HL-60 (cell line): Measurements from ENCODE around the gene OR6C75.

ENCODE experiments used
- DNase-seq, 2 experiments: peaks; one replicate each; pipeline ENCODE4 v3.0.0-alpha.2; 2010 to 2020; ENCODE audit warnings: low read depth in 1 of 2, low spot score in 1 of 2
- H3K27ac ChIP-seq: fragments of 250-450 bp; sonication (Bioruptor Pico); replicated peaks from 2 replicates; pipeline ENCODE4 v1.5.1; 2020; ENCODE audit warnings: mild to moderate bottlenecking, moderate library complexity
- H3K27me3 ChIP-seq: fragments of 250-450 bp; sonication (Bioruptor Pico); 2 replicates; pipeline ENCODE4 v1.5.1; 2021; ENCODE audit warnings: mild to moderate bottlenecking, moderate library complexity; ENCODE audit not compliant: insufficient read depth, poor library complexity, severe bottlenecking
- H3K4me3 ChIP-seq: replicated peaks from 2 replicates; pipeline ENCODE4 v1.5.1; 2011; ENCODE audit warnings: mild to moderate bottlenecking, control low read depth, low read length; ENCODE audit not compliant: insufficient read depth
- GABPA ChIP-seq: IDR thresholded peaks from 2 replicates; pipeline ENCODE4 v1.6.1; 2012; ENCODE audit warnings: low read depth
- POLR2AphosphoS5 ChIP-seq: IDR thresholded peaks from 2 replicates; pipeline ENCODE4 v1.6.1; 2012; ENCODE audit warnings: low read depth
- REST ChIP-seq: IDR thresholded peaks from 2 replicates; pipeline ENCODE4 v1.6.1; 2012; ENCODE audit warnings: low read depth; ENCODE audit not compliant: insufficient replicate concordance
- SPI1 ChIP-seq: IDR thresholded peaks from 2 replicates; pipeline ENCODE4 v1.6.1; 2012; ENCODE audit warnings: low read depth, mild to moderate bottlenecking, borderline replicate concordance
- TF ChIP-seq, protein P1 (sequence below): IDR thresholded peaks from one replicate; pipeline ENCODE4 v1.5.1; 2011; ENCODE audit warnings: low read length, control low read depth, inconsistent platforms; ENCODE audit not compliant: insufficient read depth

Gene OR6C75

GRCh38 chr12:55372521-55372920, 9.7 kb downstream of the OR6C75 start:
- Histone ChIP-seq H3K27ac (no peak overlapping the region), H3K4me3 (no peak overlapping the region), H3K27me3 (no peaks in the 10 kb centered on the region)
- DNase-seq, result no peak
- TF ChIP-seq REST (no peak), SPI1 (no peak), POLR2AphosphoS5 (no peak), GABPA (no peak)
- TF ChIP-seq, protein P1, sequence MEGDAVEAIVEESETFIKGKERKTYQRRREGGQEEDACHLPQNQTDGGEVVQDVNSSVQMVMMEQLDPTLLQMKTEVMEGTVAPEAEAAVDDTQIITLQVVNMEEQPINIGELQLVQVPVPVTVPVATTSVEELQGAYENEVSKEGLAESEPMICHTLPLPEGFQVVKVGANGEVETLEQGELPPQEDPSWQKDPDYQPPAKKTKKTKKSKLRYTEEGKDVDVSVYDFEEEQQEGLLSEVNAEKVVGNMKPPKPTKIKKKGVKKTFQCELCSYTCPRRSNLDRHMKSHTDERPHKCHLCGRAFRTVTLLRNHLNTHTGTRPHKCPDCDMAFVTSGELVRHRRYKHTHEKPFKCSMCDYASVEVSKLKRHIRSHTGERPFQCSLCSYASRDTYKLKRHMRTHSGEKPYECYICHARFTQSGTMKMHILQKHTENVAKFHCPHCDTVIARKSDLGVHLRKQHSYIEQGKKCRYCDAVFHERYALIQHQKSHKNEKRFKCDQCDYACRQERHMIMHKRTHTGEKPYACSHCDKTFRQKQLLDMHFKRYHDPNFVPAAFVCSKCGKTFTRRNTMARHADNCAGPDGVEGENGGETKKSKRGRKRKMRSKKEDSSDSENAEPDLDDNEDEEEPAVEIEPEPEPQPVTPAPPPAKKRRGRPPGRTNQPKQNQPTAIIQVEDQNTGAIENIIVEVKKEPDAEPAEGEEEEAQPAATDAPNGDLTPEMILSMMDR, result no peak

DNA sequence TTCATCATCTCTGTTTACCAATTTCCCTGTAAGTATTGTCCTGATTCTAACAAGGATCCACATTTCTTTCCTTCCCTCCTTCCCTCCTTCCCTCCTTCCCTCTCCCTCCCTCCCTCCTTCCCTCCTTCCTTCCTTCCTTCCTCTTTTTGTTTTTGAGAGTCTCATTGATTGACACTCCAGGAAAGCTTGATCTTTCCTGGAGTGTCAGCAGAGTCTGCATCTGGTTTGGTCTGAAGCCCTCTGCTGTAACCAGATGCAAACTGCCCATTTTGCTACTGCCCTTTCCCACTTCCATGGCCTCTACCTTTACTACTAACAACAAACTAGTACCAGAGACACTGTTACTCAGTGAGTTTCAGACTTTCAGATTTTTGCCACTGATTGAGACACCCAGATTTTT, 23.1 kb downstream of the OR6C75 start:
- no peak for DNase-seq
- no peak overlapping the region for H3K4me3 ChIP-seq
- no peak overlapping the region for H3K27ac ChIP-seq
- H3K27me3 ChIP-seq, result no peaks in the 10 kb centered on the region
- TF ChIP-seq POLR2AphosphoS5 (no peak), GABPA (no peak), REST (no peak), SPI1 (no peak)
- TF ChIP-seq, protein P1, result no peak

DNA sequence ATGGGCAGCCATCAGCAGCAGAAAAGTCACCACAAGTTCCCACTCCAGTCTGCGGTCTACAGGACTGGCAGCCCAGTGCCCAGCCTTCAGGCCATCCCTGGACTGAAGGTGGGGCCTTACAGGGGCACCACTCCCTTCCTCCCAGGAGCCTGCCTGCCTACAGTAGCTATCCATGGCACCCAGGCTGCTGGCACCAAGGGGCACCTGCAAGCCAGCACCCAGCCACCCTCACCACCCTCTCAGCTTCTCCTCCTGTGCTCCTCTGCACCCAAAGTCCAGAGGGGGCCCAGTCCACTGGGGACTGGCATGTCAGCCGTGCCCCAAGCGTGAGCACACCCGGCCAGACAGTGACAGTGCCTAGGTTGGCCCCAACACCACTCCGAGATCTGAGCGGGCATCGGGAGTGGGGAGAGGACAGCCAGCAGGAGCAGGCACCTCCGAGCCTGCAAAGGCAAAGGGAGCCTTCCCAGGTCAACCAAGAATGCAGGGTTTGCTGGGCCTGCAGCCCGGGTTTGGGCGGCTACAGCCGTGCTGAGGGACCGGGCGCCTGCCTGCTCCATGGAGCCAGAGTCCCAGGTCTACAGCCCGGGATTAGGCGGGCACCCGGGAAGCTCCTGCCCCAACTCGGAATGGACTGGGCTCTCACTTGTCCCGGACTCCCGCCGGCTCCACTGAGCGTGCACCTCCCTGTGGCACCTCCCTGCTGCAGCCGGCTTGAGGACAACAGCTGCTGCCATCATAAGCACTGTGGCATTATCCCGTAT, 29.4 kb downstream of the OR6C75 start:
- TF ChIP-seq REST (no peak), GABPA (no peak), POLR2AphosphoS5 (no peak), SPI1 (no peak)
- TF ChIP-seq, protein P1, result no peak
- DNase-seq, result no peak
- no peak overlapping the region for H3K27ac ChIP-seq
- H3K4me3 ChIP-seq, result no peak overlapping the region
- no peaks in the 10 kb centered on the region for H3K27me3 ChIP-seq
